ENCODE measurements around the gene GLIS2.
A peak's percentile ranks its signal among the peaks of the same experiment; 100 is the strongest.
"Not testable (repeated sequence)": the region's sequence is repeated elsewhere in the genome, so short reads cannot be mapped to it uniquely, and the experiment has no call there.

Gene GLIS2

DNA sequence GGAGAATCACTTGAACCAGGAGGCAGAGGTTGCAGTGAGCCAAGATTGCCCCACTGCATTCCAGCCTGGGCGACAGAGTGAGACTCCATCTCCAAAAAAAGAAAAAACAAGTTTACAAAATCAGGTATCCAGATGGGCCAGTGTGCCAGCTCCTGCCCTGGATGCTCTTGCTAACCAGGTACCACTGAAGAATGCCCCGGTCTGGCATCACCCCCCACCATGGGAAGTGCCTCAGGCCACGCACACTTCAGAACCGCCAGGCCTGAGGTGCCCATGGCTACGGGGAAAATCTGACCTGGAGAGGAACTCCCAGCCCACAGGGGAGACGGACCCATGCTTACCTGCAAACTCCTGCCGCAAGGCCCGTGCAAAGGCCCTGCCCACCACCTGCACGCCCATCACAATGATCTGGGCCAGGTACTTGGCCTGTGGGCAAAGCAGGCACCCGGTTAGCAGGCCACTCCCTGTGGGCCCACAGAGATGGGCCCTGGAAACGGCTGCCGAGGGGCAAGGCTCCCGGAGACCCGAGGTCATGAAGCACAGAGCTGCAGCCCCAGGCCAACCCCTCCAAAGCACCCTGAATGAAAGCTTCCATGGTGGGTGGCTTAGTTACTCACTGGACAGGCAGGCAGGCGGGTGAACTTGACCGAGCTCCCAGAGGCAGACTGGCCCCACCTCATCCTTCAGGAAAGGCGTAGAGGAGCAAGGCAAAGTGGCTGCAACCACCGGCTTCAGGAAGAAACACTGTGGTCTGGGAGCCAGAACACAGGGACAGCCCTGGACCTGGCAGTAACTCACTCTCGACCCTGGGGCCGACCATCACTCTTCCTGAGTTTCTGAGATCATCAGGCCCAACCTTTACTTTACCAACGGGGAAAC lies 27.2 kb downstream of the GLIS2 start:
- peaks cover 20% of the 10 kb centered on the region for H3K36me3 Mint-ChIP-seq (ENCODE audit: low read depth)
- H3K27ac Mint-ChIP-seq: peak overlapping the region; percentile 84
- no peaks in the 10 kb centered on the region for H3K27me3 Mint-ChIP-seq (ENCODE audit: low read depth, poor library complexity)
- TF ChIP-seq, protein P1, sequence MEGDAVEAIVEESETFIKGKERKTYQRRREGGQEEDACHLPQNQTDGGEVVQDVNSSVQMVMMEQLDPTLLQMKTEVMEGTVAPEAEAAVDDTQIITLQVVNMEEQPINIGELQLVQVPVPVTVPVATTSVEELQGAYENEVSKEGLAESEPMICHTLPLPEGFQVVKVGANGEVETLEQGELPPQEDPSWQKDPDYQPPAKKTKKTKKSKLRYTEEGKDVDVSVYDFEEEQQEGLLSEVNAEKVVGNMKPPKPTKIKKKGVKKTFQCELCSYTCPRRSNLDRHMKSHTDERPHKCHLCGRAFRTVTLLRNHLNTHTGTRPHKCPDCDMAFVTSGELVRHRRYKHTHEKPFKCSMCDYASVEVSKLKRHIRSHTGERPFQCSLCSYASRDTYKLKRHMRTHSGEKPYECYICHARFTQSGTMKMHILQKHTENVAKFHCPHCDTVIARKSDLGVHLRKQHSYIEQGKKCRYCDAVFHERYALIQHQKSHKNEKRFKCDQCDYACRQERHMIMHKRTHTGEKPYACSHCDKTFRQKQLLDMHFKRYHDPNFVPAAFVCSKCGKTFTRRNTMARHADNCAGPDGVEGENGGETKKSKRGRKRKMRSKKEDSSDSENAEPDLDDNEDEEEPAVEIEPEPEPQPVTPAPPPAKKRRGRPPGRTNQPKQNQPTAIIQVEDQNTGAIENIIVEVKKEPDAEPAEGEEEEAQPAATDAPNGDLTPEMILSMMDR (IDR thresholded peaks at IDR 0.05): no peak
- H3K4me1 Mint-ChIP-seq: peaks cover 7% of the 10 kb centered on the region
- no peak for DNase-seq
- no peak overlapping the region for H3K4me3 Mint-ChIP-seq
- H3K9me3 Mint-ChIP-seq: peaks cover 10% of the 10 kb centered on the region

DNA sequence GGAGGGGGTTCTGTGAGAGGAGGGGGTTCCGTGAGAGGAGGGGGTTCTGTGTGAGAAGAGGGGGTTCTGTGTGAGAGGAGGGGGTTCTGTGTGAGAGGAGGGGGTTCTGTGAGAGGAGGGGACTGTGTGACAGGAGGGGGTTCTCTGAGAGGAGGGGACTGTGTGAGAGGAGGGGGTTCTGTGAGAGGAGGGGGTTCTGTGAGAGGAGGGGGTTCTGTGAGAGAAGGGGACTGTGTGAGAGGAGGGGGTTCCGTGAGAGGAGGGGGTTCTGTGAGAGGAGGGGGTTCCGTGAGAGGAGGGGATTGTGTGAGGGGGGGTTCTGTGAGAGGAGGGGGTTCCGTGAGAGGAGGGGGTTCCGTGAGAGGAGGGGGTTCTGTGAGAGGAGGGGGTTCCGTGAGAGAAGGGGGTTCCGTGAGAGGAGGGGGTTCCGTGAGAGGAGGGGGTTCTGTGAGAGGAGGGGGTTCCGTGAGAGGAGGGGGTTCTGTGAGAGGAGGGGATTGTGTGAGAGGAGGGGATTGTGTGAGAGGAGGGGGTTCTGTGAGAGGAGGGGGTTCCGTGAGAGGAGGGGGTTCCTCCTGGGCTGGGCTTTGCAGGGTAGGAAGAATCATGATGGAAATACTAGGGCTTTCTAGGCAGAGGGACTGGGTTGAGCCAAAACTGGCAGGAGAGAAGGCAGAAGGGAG lies 28.6 kb downstream of the GLIS2 start:
- not testable (repeated sequence) for H3K9me3 Mint-ChIP-seq; H3K4me1 Mint-ChIP-seq; H3K27ac Mint-ChIP-seq; DNase-seq; H3K27me3 Mint-ChIP-seq (ENCODE audit: low read depth, poor library complexity); H3K4me3 Mint-ChIP-seq
- peaks cover 25% of the 10 kb centered on the region for H3K36me3 Mint-ChIP-seq (ENCODE audit: low read depth)

DNA sequence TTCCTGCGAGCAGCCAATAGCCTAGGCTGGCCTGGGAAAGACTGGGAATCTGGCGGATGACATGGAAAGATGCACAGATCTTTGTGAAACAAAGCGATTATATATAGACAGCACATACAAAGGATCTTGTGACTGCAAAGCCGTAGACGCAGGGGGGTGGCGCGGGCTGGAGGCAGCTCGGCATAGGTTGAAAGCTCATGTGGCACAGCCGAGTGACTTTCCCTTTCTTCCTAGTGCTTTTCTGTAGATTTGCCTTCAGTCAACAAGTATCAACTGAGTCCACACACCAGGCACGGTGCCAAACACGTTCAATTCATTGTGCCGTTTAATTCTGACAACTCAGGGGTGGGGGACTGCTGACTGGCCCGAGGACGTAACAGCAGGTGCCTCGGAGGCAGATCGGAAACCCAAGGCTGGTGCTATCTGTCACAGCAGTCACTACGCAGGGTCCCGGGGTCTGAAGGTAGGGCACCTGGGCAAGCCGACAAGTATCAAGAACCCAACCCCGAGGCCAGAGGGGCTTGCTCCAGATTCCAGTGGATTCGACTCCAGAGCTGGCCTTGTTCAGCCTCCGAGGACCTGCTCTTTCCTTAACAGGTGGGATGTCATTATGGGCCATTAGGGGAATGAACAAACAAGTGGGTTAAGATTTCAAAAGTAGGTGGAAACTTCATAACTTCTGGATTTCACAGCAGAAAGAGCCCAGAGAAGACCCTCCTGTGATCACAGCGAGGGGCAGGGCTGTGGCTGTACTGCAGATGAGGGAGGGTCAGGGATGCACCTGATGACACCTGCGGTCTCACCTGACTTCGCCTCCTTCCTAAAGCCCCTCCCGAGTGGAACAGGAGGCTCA lies 29.3 kb downstream of the GLIS2 start:
- no peak overlapping the region for H3K27ac Mint-ChIP-seq
- peaks cover 6% of the 10 kb centered on the region for H3K4me1 Mint-ChIP-seq
- H3K27me3 Mint-ChIP-seq (ENCODE audit: low read depth, poor library complexity): no peaks in the 10 kb centered on the region
- H3K36me3 Mint-ChIP-seq (ENCODE audit: low read depth): peaks cover 25% of the 10 kb centered on the region
- no peak for DNase-seq
- no peak overlapping the region for H3K4me3 Mint-ChIP-seq
- TF ChIP-seq, protein P1 (IDR thresholded peaks at IDR 0.05): no peak
- H3K9me3 Mint-ChIP-seq: peaks cover 10% of the 10 kb centered on the region

- Mint-ChIP-seq H3K36me3 (ENCODE audit: low read depth) (peaks cover 25% of the 10 kb centered on the region), H3K4me3 (no peak overlapping the region), H3K4me1 (peaks cover 11% of the 10 kb centered on the region), H3K27ac (no peak overlapping the region), H3K9me3 (peaks cover 10% of the 10 kb centered on the region), H3K27me3 (ENCODE audit: low read depth, poor library complexity) (no peaks in the 10 kb centered on the region)
- TF ChIP-seq, protein P1 (IDR thresholded peaks at IDR 0.05): no peak
- no peak for DNase-seq
Measured at GRCh38 chr16:4345836-4346781, 30.2 kb downstream of the GLIS2 start.

DNA sequence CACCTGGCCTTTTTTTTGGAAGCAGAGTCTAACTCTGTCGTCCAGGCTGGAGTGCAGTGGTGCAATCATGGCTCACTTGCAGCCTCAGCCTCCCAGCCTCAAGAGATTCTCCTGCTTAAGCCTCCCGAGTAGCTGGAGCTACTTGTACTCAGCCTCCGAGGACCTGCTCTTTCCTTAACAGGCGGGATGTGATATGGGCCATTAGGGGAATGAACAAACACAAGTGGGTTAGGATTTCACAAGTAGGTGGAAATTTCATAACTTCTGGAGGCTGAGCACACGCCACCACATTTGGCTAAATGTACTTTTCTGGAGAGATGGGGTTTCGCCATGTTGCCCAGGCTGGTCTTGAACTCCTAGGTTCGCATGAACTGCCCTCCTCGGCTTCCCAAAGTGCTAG lies 31.1 kb downstream of the GLIS2 start:
- no peaks in the 10 kb centered on the region for H3K27me3 Mint-ChIP-seq (ENCODE audit: low read depth, poor library complexity)
- DNase-seq: no peak
- peaks cover 18% of the 10 kb centered on the region for H3K4me1 Mint-ChIP-seq
- H3K9me3 Mint-ChIP-seq: peaks cover 10% of the 10 kb centered on the region
- no peak overlapping the region for H3K4me3 Mint-ChIP-seq
- TF ChIP-seq, protein P1 (IDR thresholded peaks at IDR 0.05): no peak
- H3K36me3 Mint-ChIP-seq (ENCODE audit: low read depth): peaks cover 25% of the 10 kb centered on the region
- H3K27ac Mint-ChIP-seq: peak overlapping the region; percentile 72

Data from nephron progenitor cell (in vitro differentiated cells).